ENCODE data around the gene CDK2AP2. TPM values are rescaled to one million over a fixed set of nuclear protein-coding genes. Genes with fewer than 3 reads are reported as not detected.

Gene CDK2AP2
- total RNA-seq, 4 donors from 2014 or later: 29.1 to 69.3 (median 53.9) TPM

Small RNAs within 50 kb of the gene (small RNA-seq; reads per million reads assigned to genes)
- gene MIR6752: 0 to 0.13 (median 0) reads per million in 4 donors

Other genes with a start within 250 kb of the CDK2AP2 start
- gene GRK2, start 241.7 kb downstream of the CDK2AP2 start, total RNA-seq: 10 to 100 TPM; 44.0 to 76.9 (median 64.8) TPM
- 10 to 100 TPM; 25.6 to 61.6 (median 32.3) TPM for gene ANKRD13D, start 218.9 kb downstream of the CDK2AP2 start, total RNA-seq
- 10 to 100 TPM; 33.9 to 58.4 (median 41.9) TPM for gene SSH3, start 204.6 kb downstream of the CDK2AP2 start, total RNA-seq
- 10 to 100 TPM; 65.7 to 87.3 (median 74.4) TPM for gene POLD4, start 154.6 kb downstream of the CDK2AP2 start, total RNA-seq
- 10 to 100 TPM in 1 of 4 donors, 1 to 10 TPM in 3; 6.1 to 21.7 (median 9.4) TPM for gene CLCF1, start 134.6 kb downstream of the CDK2AP2 start, total RNA-seq
- 10 to 100 TPM in 2 of 4 donors, 1 to 10 TPM in 2; 8.5 to 16.0 (median 11.1) TPM for gene RAD9A, start 116.2 kb downstream of the CDK2AP2 start, total RNA-seq
- 10 to 100 TPM; 49.9 to 78.6 (median 63.4) TPM for gene PPP1CA, start 106.3 kb downstream of the CDK2AP2 start, total RNA-seq
- gene TBC1D10C, start 104.1 kb downstream of the CDK2AP2 start, total RNA-seq: 1 to 10 TPM in 3 of 4 donors, under 1 TPM in 1; 0.30 to 2.0 (median 1.5) TPM
- 1 to 10 TPM in 3 of 4 donors, under 1 TPM in 1; 0.73 to 3.3 (median 1.6) TPM for gene CARNS1, start 92.5 kb downstream of the CDK2AP2 start, total RNA-seq
- gene RPS6KB2, start 79.7 kb downstream of the CDK2AP2 start, total RNA-seq: 10 to 100 TPM; 35.8 to 49.7 (median 45.6) TPM
- gene PTPRCAP, start 70.5 kb downstream of the CDK2AP2 start, total RNA-seq: 1 to 10 TPM; 3.5 to 6.4 (median 4.2) TPM
- gene CORO1B, start 64.7 kb downstream of the CDK2AP2 start, total RNA-seq: 10 to 100 TPM; 48.3 to 82.4 (median 67.6) TPM
- not detected for gene GPR152, start 55.4 kb downstream of the CDK2AP2 start, total RNA-seq
- 1 to 10 TPM in 1 of 4 donors, under 1 TPM in 3; 0.13 to 2.4 (median 0.77) TPM for gene CABP4, start 52.8 kb downstream of the CDK2AP2 start, total RNA-seq
- gene TMEM134, start 38.9 kb downstream of the CDK2AP2 start, total RNA-seq: 10 to 100 TPM; 22.2 to 35.2 (median 32.5) TPM
- 10 to 100 TPM; 65.4 to 87.5 (median 78.1) TPM for gene AIP, start 25.1 kb downstream of the CDK2AP2 start, total RNA-seq
- gene PITPNM1, start 2.8 kb downstream of the CDK2AP2 start, total RNA-seq: 10 to 100 TPM in 3 of 4 donors, 1 to 10 TPM in 1; 9.5 to 18.7 (median 15.4) TPM
- gene CABP2, start 15.3 kb upstream of the CDK2AP2 start, total RNA-seq: not detected
- gene GSTP1, start 75.7 kb upstream of the CDK2AP2 start, total RNA-seq: 100 to 1,000 TPM; 514 to 845 (median 628) TPM
- 100 to 1,000 TPM; 154 to 249 (median 180) TPM for gene NDUFV1, start 98.8 kb upstream of the CDK2AP2 start, total RNA-seq
- gene NUDT8, start 121.8 kb upstream of the CDK2AP2 start, total RNA-seq: 10 to 100 TPM in 1 of 4 donors, 1 to 10 TPM in 3; 2.4 to 18.5 (median 4.6) TPM
- not detected for gene TBX10, start 131.6 kb upstream of the CDK2AP2 start, total RNA-seq
- not detected for gene ACY3, start 142.6 kb upstream of the CDK2AP2 start, total RNA-seq
- 1 to 10 TPM in 1 of 4 donors, not detected in 3; 3.4 TPM for gene ALDH3B2, start 166.5 kb upstream of the CDK2AP2 start, total RNA-seq